ENCODE data around the gene PTHLH. TPM values are rescaled to one million over a fixed set of nuclear protein-coding genes. Genes with fewer than 3 reads are reported as not detected.

The PTHLH gene
- total RNA-seq, 1 donor from 2014 or later: 6.5 TPM

DNA sequence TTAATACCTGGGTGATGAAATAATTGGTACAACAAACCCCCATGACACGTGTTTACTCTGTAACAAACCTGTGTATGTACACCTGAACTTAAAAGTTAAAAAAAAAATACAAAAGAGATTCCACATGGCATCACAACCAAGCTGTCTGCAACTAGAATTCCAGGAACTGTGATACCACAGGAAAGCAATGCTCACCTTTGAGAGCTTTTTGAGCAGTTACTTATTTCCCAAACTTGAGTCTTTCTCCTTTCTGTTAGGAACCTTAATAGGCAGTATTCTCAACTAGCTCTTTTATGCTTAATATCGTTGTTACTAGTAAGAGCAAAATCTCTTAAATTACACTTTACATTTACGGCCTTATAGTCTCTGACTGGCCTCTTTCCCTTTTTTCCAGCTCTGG, 15.2 kb downstream of the PTHLH start:
- Mint-ChIP-seq H3K36me3 (peaks cover 6% of the 10 kb centered on the region), H3K9me3 (no peaks in the 10 kb centered on the region), H3K27ac (no peak overlapping the region), H3K27me3 (ENCODE audit: low read depth) (no peaks in the 10 kb centered on the region), H3K4me3 (no peak overlapping the region), H3K4me1 (peaks cover 11% of the 10 kb centered on the region)
- TF ChIP-seq, protein P1, sequence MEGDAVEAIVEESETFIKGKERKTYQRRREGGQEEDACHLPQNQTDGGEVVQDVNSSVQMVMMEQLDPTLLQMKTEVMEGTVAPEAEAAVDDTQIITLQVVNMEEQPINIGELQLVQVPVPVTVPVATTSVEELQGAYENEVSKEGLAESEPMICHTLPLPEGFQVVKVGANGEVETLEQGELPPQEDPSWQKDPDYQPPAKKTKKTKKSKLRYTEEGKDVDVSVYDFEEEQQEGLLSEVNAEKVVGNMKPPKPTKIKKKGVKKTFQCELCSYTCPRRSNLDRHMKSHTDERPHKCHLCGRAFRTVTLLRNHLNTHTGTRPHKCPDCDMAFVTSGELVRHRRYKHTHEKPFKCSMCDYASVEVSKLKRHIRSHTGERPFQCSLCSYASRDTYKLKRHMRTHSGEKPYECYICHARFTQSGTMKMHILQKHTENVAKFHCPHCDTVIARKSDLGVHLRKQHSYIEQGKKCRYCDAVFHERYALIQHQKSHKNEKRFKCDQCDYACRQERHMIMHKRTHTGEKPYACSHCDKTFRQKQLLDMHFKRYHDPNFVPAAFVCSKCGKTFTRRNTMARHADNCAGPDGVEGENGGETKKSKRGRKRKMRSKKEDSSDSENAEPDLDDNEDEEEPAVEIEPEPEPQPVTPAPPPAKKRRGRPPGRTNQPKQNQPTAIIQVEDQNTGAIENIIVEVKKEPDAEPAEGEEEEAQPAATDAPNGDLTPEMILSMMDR (IDR thresholded peaks at IDR 0.05; ENCODE audit: unreplicated experiment): no peak
- DNase-seq (ENCODE audit: low spot score in 2 of 2, unreplicated experiment in 2 of 2): no peak

- no peak for DNase-seq (ENCODE audit: low spot score in 2 of 2, unreplicated experiment in 2 of 2)
Measured at GRCh38 chr12:27953817-27954216, 18.7 kb downstream of the PTHLH start.

DNA sequence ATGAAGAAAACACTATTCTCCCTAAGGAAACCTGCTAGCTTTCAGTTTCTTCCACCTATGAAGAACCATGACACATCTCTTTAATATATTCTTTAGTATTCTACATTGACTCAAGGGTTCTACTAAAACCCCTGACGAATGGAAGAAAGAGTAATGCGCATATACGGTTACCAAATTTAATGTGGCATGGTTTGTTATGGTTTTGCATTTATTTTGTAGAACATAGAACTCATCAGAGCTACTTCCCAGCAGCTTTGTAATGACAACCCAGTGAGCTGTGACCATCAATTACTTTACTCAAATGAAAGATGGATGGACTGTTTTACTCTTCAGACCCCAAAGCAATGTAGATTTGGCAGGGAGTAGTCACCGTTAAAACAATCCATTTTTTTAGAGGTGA, 19.2 kb downstream of the PTHLH start:
- Mint-ChIP-seq H3K27ac (no peak overlapping the region), H3K4me1 (peaks cover 2% of the 10 kb centered on the region), H3K27me3 (ENCODE audit: low read depth) (no peaks in the 10 kb centered on the region), H3K4me3 (no peak overlapping the region), H3K36me3 (peaks cover 2% of the 10 kb centered on the region), H3K9me3 (no peaks in the 10 kb centered on the region)
- no peak for DNase-seq (ENCODE audit: low spot score in 2 of 2, unreplicated experiment in 2 of 2)
- TF ChIP-seq, protein P1 (IDR thresholded peaks at IDR 0.05; ENCODE audit: unreplicated experiment): no peak

More at GRCh38 chr12:27953817-27954216, 18.7 kb downstream of the PTHLH start:
- no peaks in the 10 kb centered on the region for H3K27me3 Mint-ChIP-seq (ENCODE audit: low read depth)
- TF ChIP-seq, protein P1 (IDR thresholded peaks at IDR 0.05; ENCODE audit: unreplicated experiment): no peak
- H3K4me3 Mint-ChIP-seq: no peak overlapping the region
- peaks cover 6% of the 10 kb centered on the region for H3K4me1 Mint-ChIP-seq
- H3K36me3 Mint-ChIP-seq: peaks cover 2% of the 10 kb centered on the region
- no peaks in the 10 kb centered on the region for H3K9me3 Mint-ChIP-seq
- no peak overlapping the region for H3K27ac Mint-ChIP-seq

DNA sequence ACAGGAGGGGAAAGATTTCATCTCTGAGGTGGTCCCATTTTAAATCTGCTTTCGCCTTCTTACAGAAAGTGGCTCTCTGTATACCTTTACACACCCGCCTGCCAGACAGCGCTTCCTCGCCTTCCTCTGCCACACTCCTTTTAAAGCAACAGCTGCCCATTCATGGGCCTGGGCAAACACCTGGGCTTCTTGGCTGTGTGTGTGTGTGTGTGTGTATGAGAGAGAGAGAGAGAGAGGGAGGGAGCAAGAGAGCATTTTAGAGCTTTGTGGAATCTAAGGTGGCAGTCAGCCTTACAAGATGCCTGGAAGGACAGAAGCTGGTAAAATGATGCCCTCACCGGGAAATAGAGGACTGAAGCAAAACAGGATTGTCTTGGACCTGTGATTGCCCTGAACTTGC, 20.0 kb downstream of the PTHLH start:
- peaks cover 2% of the 10 kb centered on the region for H3K36me3 Mint-ChIP-seq
- H3K9me3 Mint-ChIP-seq: no peaks in the 10 kb centered on the region
- no peak for DNase-seq (ENCODE audit: low spot score in 2 of 2, unreplicated experiment in 2 of 2)
- H3K27me3 Mint-ChIP-seq (ENCODE audit: low read depth): no peaks in the 10 kb centered on the region
- H3K27ac Mint-ChIP-seq: no peak overlapping the region
- TF ChIP-seq, protein P1 (IDR thresholded peaks at IDR 0.05; ENCODE audit: unreplicated experiment): no peak
- no peaks in the 10 kb centered on the region for H3K4me1 Mint-ChIP-seq
- no peak overlapping the region for H3K4me3 Mint-ChIP-seq

GRCh38 chr12:27951898-27952297, 20.6 kb downstream of the PTHLH start:
- peaks cover 2% of the 10 kb centered on the region for H3K36me3 Mint-ChIP-seq
- no peak overlapping the region for H3K27ac Mint-ChIP-seq
- no peaks in the 10 kb centered on the region for H3K9me3 Mint-ChIP-seq
- DNase-seq (ENCODE audit: low spot score in 2 of 2, unreplicated experiment in 2 of 2): no peak
- H3K4me1 Mint-ChIP-seq: no peaks in the 10 kb centered on the region
- no peaks in the 10 kb centered on the region for H3K27me3 Mint-ChIP-seq (ENCODE audit: low read depth)
- no peak overlapping the region for H3K4me3 Mint-ChIP-seq
- TF ChIP-seq, protein P1 (IDR thresholded peaks at IDR 0.05; ENCODE audit: unreplicated experiment): no peak

DNA sequence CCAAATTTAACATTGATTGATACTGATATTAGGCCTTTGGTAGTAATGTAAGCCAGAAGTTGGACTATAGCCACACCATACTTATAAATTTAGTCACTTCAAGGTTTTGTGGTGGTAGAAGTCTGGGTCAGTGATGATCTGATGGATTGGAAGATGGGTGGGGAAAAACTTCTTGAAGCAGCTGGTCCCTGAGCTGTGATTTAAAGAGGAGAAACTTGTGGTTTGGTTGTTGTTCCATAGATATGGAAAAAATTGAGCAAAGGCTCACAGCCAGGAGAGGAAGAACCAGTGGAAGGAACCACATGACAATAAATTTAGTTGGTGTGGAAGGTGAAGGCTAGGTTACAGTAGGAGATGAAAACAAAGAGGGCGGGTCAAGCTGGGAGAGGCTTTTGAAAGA, 26.1 kb downstream of the PTHLH start:
- no peaks in the 10 kb centered on the region for H3K9me3 Mint-ChIP-seq
- TF ChIP-seq, protein P1 (IDR thresholded peaks at IDR 0.05; ENCODE audit: unreplicated experiment): no peak
- no peak for DNase-seq (ENCODE audit: low spot score in 2 of 2, unreplicated experiment in 2 of 2)
- H3K36me3 Mint-ChIP-seq: no peaks in the 10 kb centered on the region
- H3K4me3 Mint-ChIP-seq: no peak overlapping the region
- no peaks in the 10 kb centered on the region for H3K4me1 Mint-ChIP-seq
- no peaks in the 10 kb centered on the region for H3K27me3 Mint-ChIP-seq (ENCODE audit: low read depth)
- H3K27ac Mint-ChIP-seq: no peak overlapping the region
